Mucosa of descending colon (tissue), 3 donors: ENCODE measurements around the gene EFNB2. TPM values are rescaled to one million over a fixed set of nuclear protein-coding genes. Genes with fewer than 3 reads are reported as not detected.

Experiments used
- ATAC-seq: fragments of 200-7000 bp; cut with Tn5 transposase; one replicate; pipeline ENCODE4 v1.9.1; 2020; ENCODE audit warnings: mild to moderate bottlenecking, moderate library complexity
- DNase-seq, 3 donors: peaks; one replicate each; pipeline ENCODE4 v3.0.0-alpha.2; 2020
- H3K36me3 ChIP-seq: fragments of 200-600 bp; one replicate; pipeline ENCODE4 v1.8.0; 2021; ENCODE audit warnings: low read depth, mild to moderate bottlenecking
- H3K4me1 ChIP-seq: fragments of 200-600 bp; one replicate; pipeline ENCODE4 v1.8.0; 2021; ENCODE audit warnings: low read depth, mild to moderate bottlenecking
- H3K4me3 ChIP-seq: fragments of 200-600 bp; one replicate; pipeline ENCODE4 v1.8.0; 2021; ENCODE audit warnings: mild to moderate bottlenecking
- H3K9me3 ChIP-seq: fragments of 200-600 bp; one replicate; pipeline ENCODE4 v1.8.0; 2021; ENCODE audit warnings: mild to moderate bottlenecking
- intact Hi-C, 2 donors: fragments of 100-400 bp; cut with DNase I in 1 of 2; cut with micrococcal nuclease in 1 of 2; formaldehyde crosslinking; loops; one replicate each; pipeline versions ENCODE4 v1.11.0 to v1.11.1; 2022; cut with DNase I, micrococcal nuclease
- long read RNA-seq, 2 donors: library from polyadenylated mRNA; unstranded; transcript quantifications; one replicate each; pipeline ENCODE4 v2.0.0, GENCODE V29; 2019 to 2021
- total RNA-seq, 3 donors: library from RNA; stranded (reverse); fragmentation: NEBNext Ultra II Directional in 2 of 3; extraction: Animal tissue kit (Norgen Biotek cat#: 25700) in 2 of 3; gene quantifications; one replicate each; pipeline versions ENCODE4 v1.2.1 to v1.2.4, GENCODE V29; 2021 to 2023
- TF ChIP-seq, protein P1 (sequence below): fragments of 200-600 bp; IDR thresholded peaks from one replicate; pipeline ENCODE4 v1.8.0; 2022; ENCODE audit warnings: antibody characterized with exemption, mild to moderate bottlenecking
- donor health status: DM: no; HTN: no; CAD: no; lungs with moderate emphysema.
- donor health status: DM: no; HTN: no; CAD: no.
- donor health status: DM: no; HTN: yes; CAD: no.

EFNB2 gene, protein sequence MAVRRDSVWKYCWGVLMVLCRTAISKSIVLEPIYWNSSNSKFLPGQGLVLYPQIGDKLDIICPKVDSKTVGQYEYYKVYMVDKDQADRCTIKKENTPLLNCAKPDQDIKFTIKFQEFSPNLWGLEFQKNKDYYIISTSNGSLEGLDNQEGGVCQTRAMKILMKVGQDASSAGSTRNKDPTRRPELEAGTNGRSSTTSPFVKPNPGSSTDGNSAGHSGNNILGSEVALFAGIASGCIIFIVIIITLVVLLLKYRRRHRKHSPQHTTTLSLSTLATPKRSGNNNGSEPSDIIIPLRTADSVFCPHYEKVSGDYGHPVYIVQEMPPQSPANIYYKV
- total RNA-seq = 10 to 100 TPM; 48.8 to 92.6 (median 82.3) TPM
- long read RNA-seq, donor 1, full-length matches to known transcripts = 86 of 107 reads
- long read RNA-seq, donor 1, partial matches to known transcripts = 3 of 107 reads
- long read RNA-seq, donor 1, other reads (novel, unspliced or antisense) = 18 of 107 reads
- long read RNA-seq, donor 2, full-length matches to known transcripts = 1 of 6 reads
- long read RNA-seq, donor 2, partial matches to known transcripts = 1 of 6 reads
- long read RNA-seq, donor 2, other reads (novel, unspliced or antisense) = 4 of 6 reads

DNA sequence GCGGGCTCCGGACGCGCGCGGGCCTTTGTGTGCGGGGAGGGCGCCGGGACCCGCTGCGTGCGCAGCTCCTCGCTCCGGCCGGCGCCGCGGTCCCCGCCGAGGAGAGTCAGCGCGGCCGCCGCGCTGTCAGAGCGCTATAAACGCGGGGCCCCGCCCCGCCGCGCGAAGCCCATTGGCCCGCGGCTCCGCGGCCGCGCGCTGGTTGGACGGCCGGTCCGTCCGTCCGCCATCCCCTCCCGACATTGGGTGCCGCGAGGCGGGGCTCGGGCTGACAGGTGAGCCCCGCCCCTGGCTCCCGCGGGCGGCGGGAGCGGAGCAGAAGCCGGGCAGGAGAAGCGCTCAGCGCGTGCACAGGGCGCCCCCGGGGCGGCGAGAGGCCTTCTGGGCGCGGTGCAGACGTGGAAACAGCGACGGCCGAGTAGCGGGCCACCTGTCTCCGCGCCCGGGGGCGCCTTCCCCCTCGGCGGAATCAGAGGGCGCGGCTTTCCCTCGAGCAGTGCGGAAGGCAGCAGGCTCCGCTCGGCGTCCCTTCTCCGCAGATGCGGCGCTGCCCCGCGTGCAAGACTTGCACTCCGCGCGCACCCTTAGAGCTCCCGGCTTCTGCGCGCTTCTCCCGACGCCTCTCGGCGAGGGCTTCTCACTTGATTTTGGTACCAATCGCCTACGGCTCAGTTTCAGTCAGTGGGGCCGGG lies at the start of gene EFNB2:
EFNB2 (minus strand) TSS at position 111 of the 692 bp plus-strand sequence. CDS start 698 bp downstream, outside the sequence.
- H3K4me1 ChIP-seq = peaks cover 7% of the 10 kb centered on the region
- ATAC-seq (peak; percentile 88), DNase-seq (peak; percentile 90 to 95 (median 95))
- intact Hi-C loops = no loop called here
- H3K36me3 ChIP-seq = no peaks in the 10 kb centered on the region
- TF ChIP-seq, protein P1, sequence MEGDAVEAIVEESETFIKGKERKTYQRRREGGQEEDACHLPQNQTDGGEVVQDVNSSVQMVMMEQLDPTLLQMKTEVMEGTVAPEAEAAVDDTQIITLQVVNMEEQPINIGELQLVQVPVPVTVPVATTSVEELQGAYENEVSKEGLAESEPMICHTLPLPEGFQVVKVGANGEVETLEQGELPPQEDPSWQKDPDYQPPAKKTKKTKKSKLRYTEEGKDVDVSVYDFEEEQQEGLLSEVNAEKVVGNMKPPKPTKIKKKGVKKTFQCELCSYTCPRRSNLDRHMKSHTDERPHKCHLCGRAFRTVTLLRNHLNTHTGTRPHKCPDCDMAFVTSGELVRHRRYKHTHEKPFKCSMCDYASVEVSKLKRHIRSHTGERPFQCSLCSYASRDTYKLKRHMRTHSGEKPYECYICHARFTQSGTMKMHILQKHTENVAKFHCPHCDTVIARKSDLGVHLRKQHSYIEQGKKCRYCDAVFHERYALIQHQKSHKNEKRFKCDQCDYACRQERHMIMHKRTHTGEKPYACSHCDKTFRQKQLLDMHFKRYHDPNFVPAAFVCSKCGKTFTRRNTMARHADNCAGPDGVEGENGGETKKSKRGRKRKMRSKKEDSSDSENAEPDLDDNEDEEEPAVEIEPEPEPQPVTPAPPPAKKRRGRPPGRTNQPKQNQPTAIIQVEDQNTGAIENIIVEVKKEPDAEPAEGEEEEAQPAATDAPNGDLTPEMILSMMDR = peak; percentile 29
- H3K9me3 ChIP-seq = no peaks in the 10 kb centered on the region
- H3K4me3 ChIP-seq = peak within 1 kb of the TSS; percentile 77

DNA sequence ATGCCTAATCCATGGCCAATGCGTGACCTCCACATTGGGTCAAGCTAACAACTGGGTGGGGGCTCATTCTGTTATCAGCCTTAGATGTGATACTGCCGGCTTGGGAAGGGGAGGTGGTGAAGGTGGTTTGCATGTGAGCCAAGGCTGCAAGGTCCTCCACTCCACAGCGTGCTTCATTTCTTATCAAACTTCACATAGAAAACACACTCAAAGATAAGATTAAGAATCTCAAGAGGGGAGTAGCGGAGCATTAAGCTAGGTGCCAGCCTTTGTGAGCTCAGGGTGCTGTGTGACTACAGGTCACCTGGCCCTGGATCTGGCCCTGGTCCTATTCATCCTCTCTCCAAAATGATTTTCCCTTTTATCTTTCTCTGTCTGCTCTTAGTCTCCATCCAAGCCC lies 45.8 kb upstream of the EFNB2 start:
- H3K4me1 ChIP-seq = no peaks in the 10 kb centered on the region
- ATAC-seq (no peak), DNase-seq (no peak)
- intact Hi-C loops = no loop called here
- no peak overlapping the region for H3K4me3 ChIP-seq
- peaks cover 17% of the 10 kb centered on the region for H3K9me3 ChIP-seq
- TF ChIP-seq, protein P1 = no peak
- H3K36me3 ChIP-seq = no peaks in the 10 kb centered on the region

DNA sequence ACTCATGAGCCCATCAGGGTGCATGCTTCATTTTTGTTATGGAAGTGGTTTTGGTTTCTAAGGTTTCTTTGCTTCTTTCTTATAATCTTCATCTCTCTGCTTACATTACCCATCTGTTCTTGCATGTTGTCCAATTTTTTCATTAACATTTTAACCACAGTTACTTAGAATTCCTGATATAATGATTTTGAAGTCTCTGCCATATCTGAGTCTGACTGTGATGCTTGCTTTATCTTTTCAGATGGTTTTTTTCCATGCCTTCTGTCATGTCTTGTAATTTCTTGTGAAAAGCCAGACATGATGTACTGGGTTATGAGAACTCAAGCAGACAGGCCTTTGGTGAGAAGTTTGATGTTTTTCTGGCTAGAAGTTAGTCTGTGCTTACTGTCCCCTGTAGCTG lies 40.4 kb upstream of the EFNB2 start:
- H3K9me3 ChIP-seq = no peaks in the 10 kb centered on the region
- intact Hi-C loops = no loop called here
- no peaks in the 10 kb centered on the region for H3K4me1 ChIP-seq
- ATAC-seq (no peak), DNase-seq (no peak)
- TF ChIP-seq, protein P1 = no peak
- H3K36me3 ChIP-seq = no peaks in the 10 kb centered on the region
- no peak overlapping the region for H3K4me3 ChIP-seq

DNA sequence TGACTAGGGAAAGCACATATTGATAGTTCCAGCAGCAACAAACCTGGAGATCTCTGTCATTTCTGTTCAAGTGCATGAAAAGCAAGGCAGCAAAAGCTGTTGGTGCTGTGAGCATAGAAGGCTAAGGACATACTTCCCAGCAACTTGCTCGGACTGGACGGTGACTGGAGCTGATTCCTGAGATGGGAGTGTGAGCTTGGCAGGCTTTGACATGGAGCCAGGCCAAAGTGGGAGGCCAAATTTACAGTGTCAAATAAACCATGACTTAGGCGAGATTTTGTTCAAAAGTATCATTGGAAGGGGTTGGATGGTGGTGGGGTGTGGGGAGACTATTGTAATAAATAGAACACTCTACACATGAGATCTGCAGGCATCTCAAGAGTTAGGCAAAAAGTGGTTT lies 38.4 kb upstream of the EFNB2 start:
- no peaks in the 10 kb centered on the region for H3K4me1 ChIP-seq
- DNase-seq (peak in 1 of 3 donors; percentile 26), ATAC-seq (no peak)
- intact Hi-C loops = no loop called here
- H3K9me3 ChIP-seq = no peaks in the 10 kb centered on the region
- H3K36me3 ChIP-seq = no peaks in the 10 kb centered on the region
- no peak overlapping the region for H3K4me3 ChIP-seq
- TF ChIP-seq, protein P1 = no peak

DNA sequence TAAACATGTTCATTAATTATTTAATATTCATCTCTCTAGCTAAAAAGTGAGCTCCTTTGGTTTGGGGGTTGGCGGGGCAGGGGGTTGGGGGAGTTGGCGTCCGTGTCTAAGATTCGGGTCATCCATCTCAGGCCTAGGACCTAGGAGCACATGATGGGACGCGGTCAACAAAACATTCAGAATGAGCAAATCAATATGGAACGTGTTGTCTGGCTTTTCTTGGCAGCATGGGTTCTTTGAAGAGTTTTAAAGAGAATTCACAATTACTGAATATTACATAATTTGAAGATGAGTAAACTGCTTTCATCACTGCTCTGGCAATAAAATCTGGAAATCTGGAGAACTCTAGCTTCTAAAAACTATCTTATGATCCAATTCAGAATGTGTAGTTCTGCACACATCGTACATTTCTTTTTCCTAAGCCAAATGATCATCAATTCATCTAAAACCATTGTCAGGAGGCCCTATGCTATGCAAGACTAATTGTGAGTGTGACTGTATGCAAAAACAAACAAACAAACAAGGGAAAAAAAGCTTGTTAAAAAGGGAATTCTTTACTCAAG lies 37.9 kb upstream of the EFNB2 start:
- DNase-seq (no peak), ATAC-seq (no peak)
- no peaks in the 10 kb centered on the region for H3K36me3 ChIP-seq
- H3K4me3 ChIP-seq = no peak overlapping the region
- peaks cover 3% of the 10 kb centered on the region for H3K4me1 ChIP-seq
- TF ChIP-seq, protein P1 = no peak
- intact Hi-C loops = no loop called here
- H3K9me3 ChIP-seq = no peaks in the 10 kb centered on the region
